Osteocyte (in vitro differentiated cells): ENCODE measurements around the gene RGL3. TPM values are rescaled to one million over a fixed set of nuclear protein-coding genes. Genes with fewer than 3 reads are reported as not detected.

Experiments
- DNase-seq: peaks from one replicate; pipeline ENCODE4 v3.0.0; 2021; ENCODE audit warnings: mixed read lengths; ENCODE audit not compliant: unreplicated experiment; ENCODE audit errors: extremely low spot score
- H3K27ac Mint-ChIP-seq: one replicate; pipeline ENCODE4 v1.8.0; 2021; ENCODE audit warnings: mild to moderate bottlenecking, mixed read lengths; ENCODE audit not compliant: unreplicated experiment
- H3K27me3 Mint-ChIP-seq: one replicate; pipeline ENCODE4 v1.8.0; 2021; ENCODE audit warnings: mixed read lengths; ENCODE audit not compliant: unreplicated experiment
- H3K36me3 Mint-ChIP-seq: one replicate; pipeline ENCODE4 v1.8.0; 2021; ENCODE audit warnings: mixed read lengths; ENCODE audit not compliant: unreplicated experiment
- H3K4me1 Mint-ChIP-seq: one replicate; pipeline ENCODE4 v1.8.0; 2021; ENCODE audit warnings: mixed read lengths; ENCODE audit not compliant: unreplicated experiment
- H3K4me3 Mint-ChIP-seq: one replicate; pipeline ENCODE4 v1.8.0; 2021; ENCODE audit warnings: mild to moderate bottlenecking, moderate library complexity, mixed read lengths; ENCODE audit not compliant: unreplicated experiment
- H3K9me3 Mint-ChIP-seq: one replicate; pipeline ENCODE4 v1.8.0; 2021; ENCODE audit warnings: mixed read lengths; ENCODE audit not compliant: unreplicated experiment
- total RNA-seq: library from RNA; stranded (reverse); gene quantifications from 2 replicates; pipeline ENCODE4 v1.2.1, GENCODE V29; 2021
- TF ChIP-seq, protein P1 (sequence below): fragments of 200-600 bp; sonication (generic); IDR thresholded peaks from 2 replicates; pipeline ENCODE4 v1.5.0; 2021; ENCODE audit warnings: antibody characterized with exemption, mild to moderate bottlenecking, moderate library complexity

Gene RGL3
- total RNA-seq, 1 donor from 2014 or later: 1.9 TPM

DNA sequence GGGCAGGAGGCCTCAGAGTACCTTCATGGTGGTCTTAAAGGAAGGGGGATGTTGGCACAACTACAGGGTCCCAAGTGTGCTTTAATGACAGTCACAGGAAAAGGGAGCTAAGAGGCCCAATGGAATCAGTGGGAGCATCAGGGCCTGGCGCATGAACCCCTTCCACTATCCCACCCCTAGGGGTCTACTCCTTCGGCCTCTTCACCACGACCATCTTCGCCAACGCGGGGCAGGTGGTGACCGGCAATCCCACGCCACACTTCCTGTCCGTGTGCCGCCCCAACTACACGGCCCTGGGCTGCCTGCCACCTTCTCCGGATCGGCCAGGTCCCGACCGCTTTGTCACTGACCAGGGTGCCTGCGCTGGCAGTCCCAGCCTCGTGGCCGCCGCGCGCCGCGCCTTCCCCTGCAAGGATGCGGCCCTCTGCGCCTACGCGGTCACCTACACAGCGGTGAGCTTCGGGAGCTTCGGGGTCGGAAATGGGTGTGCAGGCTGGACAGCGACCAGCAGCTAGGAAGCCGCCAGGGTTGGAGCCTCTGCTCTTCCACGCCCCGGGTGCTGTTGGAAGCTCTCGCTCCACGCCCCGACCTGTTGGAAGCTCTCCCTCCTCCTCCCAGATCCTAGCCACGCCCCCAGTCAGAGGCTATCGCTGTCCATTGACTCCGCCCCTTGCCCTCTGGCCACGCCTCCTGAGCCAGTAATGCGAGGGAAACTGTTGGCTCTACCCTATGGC is 57.9 kb downstream of the RGL3 start:
- H3K9me3 Mint-ChIP-seq: no peaks in the 10 kb centered on the region
- DNase-seq: no peak
- peaks cover 32% of the 10 kb centered on the region for H3K36me3 Mint-ChIP-seq
- H3K27me3 Mint-ChIP-seq: no peaks in the 10 kb centered on the region
- peaks cover 5% of the 10 kb centered on the region for H3K4me1 Mint-ChIP-seq
- H3K27ac Mint-ChIP-seq: no peak overlapping the region
- TF ChIP-seq, protein P1, sequence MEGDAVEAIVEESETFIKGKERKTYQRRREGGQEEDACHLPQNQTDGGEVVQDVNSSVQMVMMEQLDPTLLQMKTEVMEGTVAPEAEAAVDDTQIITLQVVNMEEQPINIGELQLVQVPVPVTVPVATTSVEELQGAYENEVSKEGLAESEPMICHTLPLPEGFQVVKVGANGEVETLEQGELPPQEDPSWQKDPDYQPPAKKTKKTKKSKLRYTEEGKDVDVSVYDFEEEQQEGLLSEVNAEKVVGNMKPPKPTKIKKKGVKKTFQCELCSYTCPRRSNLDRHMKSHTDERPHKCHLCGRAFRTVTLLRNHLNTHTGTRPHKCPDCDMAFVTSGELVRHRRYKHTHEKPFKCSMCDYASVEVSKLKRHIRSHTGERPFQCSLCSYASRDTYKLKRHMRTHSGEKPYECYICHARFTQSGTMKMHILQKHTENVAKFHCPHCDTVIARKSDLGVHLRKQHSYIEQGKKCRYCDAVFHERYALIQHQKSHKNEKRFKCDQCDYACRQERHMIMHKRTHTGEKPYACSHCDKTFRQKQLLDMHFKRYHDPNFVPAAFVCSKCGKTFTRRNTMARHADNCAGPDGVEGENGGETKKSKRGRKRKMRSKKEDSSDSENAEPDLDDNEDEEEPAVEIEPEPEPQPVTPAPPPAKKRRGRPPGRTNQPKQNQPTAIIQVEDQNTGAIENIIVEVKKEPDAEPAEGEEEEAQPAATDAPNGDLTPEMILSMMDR: no peak
- H3K4me3 Mint-ChIP-seq: no peak overlapping the region

DNA sequence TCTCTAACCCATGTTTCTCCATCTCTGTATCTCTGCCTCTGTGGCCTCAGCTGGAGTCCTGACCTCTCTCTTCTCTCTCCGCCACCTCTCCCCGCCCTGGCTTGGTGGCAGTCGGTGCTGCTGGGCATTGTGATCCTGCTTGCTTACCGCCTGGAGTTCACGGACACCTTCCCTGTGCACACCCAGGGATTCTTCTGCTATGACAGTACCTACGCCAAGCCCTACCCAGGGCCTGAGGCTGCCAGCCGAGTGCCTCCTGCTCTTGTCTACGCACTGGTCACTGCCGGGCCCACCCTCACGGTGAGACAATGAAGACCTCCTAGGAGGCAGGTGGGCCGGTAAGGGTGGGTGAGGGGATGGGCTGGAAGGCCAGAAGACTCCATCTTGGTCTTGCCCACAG is 59.7 kb downstream of the RGL3 start:
- Mint-ChIP-seq H3K27me3 (no peaks in the 10 kb centered on the region), H3K9me3 (no peaks in the 10 kb centered on the region), H3K36me3 (peaks cover 25% of the 10 kb centered on the region), H3K4me1 (peaks cover 12% of the 10 kb centered on the region), H3K4me3 (no peak overlapping the region), H3K27ac (no peak overlapping the region)
- no peak for DNase-seq
- TF ChIP-seq, protein P1: no peak

DNA sequence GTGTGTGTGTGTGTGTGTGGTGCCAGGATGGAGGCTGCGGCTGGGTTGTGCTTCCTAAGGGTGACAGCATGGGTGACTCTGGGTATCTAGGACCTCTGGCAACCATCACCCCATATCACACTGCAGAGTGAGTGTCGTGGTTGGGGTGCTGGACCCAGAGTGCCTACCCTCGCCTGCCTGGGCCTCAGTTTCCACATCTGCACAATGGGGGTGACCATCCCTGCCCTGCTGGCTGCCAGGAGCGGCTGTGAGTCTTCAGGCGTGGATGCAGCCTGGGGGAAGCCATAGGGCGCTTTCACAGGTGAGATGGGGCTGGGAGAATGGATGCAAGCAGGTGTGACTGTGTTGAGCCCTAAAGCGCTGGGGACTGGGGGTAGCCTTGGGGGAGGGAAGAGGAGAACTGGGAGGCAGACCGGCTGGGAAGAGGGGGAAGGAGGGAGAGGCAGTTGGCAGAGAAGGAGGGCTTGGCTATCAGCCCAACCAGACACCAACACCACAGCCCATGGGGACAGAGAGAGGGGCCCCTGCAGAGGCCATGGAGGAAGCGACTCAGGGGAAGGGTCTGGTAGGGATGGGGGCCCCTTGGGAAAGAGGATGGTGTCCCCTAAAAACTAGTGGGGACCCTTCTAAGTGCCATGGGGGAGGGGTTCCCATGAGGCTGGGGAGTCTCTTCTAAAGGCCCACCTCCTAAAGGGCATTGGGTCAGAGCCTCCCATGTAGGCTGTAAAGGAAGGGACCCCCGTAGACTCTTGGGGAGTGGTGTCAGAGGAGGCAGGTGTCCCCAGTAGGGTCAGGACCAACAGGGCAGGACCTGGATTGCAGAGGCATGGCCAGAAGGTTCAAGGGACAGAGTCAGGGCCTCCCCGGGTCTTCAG is 62.2 kb downstream of the RGL3 start:
- H3K9me3 Mint-ChIP-seq: no peaks in the 10 kb centered on the region
- H3K27me3 Mint-ChIP-seq: no peaks in the 10 kb centered on the region
- DNase-seq: no peak
- peaks cover 16% of the 10 kb centered on the region for H3K36me3 Mint-ChIP-seq
- no peak overlapping the region for H3K27ac Mint-ChIP-seq
- peaks cover 12% of the 10 kb centered on the region for H3K4me1 Mint-ChIP-seq
- H3K4me3 Mint-ChIP-seq: peak overlapping the region; percentile 83
- TF ChIP-seq, protein P1: no peak

DNA sequence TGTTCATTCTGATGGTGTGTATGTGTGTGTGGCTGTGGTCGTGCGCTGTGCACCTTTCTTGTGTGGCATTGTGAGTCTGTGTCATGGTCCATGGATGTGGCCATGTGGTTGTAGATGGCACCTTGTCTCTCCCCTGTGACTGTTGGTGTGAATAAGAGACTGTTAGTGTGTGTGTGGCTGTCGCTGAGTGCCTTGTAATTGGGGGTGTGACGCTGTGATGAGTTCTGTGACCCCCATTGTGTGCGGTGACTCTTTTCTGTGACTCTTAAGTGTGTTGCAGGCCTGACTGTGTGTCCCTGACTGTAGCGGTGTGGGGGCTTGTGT is 63.1 kb downstream of the RGL3 start:
- no peak for DNase-seq
- H3K27me3 Mint-ChIP-seq: no peaks in the 10 kb centered on the region
- peak overlapping the region; percentile 83 for H3K4me3 Mint-ChIP-seq
- peaks cover 15% of the 10 kb centered on the region for H3K36me3 Mint-ChIP-seq
- peaks cover 12% of the 10 kb centered on the region for H3K4me1 Mint-ChIP-seq
- H3K9me3 Mint-ChIP-seq: no peaks in the 10 kb centered on the region
- no peak overlapping the region for H3K27ac Mint-ChIP-seq
- TF ChIP-seq, protein P1: no peak
